BLaER1 treated with 17β-estradiol and CSF1 and Interleukin-3, amounts not matched to agents 10 nM and 100 nM (cell line): ENCODE data around the gene SDHAF4.

Experiments
- H3K27ac ChIP-seq, 11 experiments: shearing (Covaris generic); formaldehyde crosslinking; 2 replicates each; pipeline ENCODE4 v1.8.1; 2022
- H3K27me3 ChIP-seq, 11 experiments: shearing (Covaris generic); formaldehyde crosslinking; 2 replicates each; pipeline ENCODE4 v1.8.1; 2022
- H3K36me3 ChIP-seq, 11 experiments: shearing (Covaris generic); formaldehyde crosslinking; 2 replicates each; pipeline ENCODE4 v1.8.1; 2022
- H3K4me1 ChIP-seq, 10 experiments: shearing (Covaris generic); formaldehyde crosslinking; 2 replicates each; pipeline ENCODE4 v1.8.1; 2022
- H3K4me2 ChIP-seq, 11 experiments: shearing (Covaris generic); formaldehyde crosslinking; 2 replicates each; pipeline ENCODE4 v1.8.1; 2022
- H3K4me3 ChIP-seq, 10 experiments: shearing (Covaris generic); formaldehyde crosslinking; 2 replicates each; pipeline ENCODE4 v1.8.1; 2022
- H3K9ac ChIP-seq, 11 experiments: shearing (Covaris generic); formaldehyde crosslinking; 2 replicates each; pipeline ENCODE4 v1.8.1; 2022
- H3K9me3 ChIP-seq, 11 experiments: shearing (Covaris generic); formaldehyde crosslinking; replicated peaks in 1 of 11; 2 replicates each; pipeline ENCODE4 v1.8.1; 2022
- H4K20me1 ChIP-seq, 11 experiments: shearing (Covaris generic); formaldehyde crosslinking; 2 replicates each; pipeline ENCODE4 v1.8.1; 2022
- Cebpa-rat ChIP-seq, 11 experiments: shearing (Covaris generic); IDR thresholded peaks; 2 replicates each; pipeline ENCODE4 v1.8.1; 2022

SDHAF4 gene

GRCh38 chr6:70616728-70617260 is 50.1 kb downstream of the SDHAF4 start:
- H3K36me3 ChIP-seq, result no peaks in the 10 kb centered on the region

GRCh38 chr6:70620746-70621145 is 54.0 kb downstream of the SDHAF4 start:
- H4K20me1 ChIP-seq, result no peaks in the 10 kb centered on the region

More at GRCh38 chr6:70616728-70617260, 50.1 kb downstream of the SDHAF4 start:
- Histone ChIP-seq H3K4me2 (no peak overlapping the region), H3K4me1 (no peaks in the 10 kb centered on the region), H3K27ac (no peak overlapping the region), H3K9me3 (no peaks in the 10 kb centered on the region), H3K27me3 (no peaks in the 10 kb centered on the region), H3K9ac (no peak overlapping the region), H3K4me3 (no peak overlapping the region), H4K20me1 (no peaks in the 10 kb centered on the region)
- TF ChIP-seq Cebpa-rat (IDR thresholded peaks at IDR 0.05), result no peak

GRCh38 chr6:70622461-70622860 is 55.7 kb downstream of the SDHAF4 start:
- Histone ChIP-seq H3K4me3 (no peak overlapping the region), H4K20me1 (no peaks in the 10 kb centered on the region), H3K27me3 (no peaks in the 10 kb centered on the region), H3K4me1 (no peaks in the 10 kb centered on the region), H3K9me3 (peaks cover 4 to 11% (median 6%) of the 10 kb centered on the region in 11 experiments; a peak in 20 of 22 replicates), H3K9ac (no peak overlapping the region), H3K4me2 (no peak overlapping the region), H3K36me3 (no peaks in the 10 kb centered on the region), H3K27ac (no peak overlapping the region)
- no peak for TF ChIP-seq Cebpa-rat (IDR thresholded peaks at IDR 0.05)

More at GRCh38 chr6:70620746-70621145, 54.0 kb downstream of the SDHAF4 start:
- no peaks in the 10 kb centered on the region for H3K9me3 ChIP-seq
- no peaks in the 10 kb centered on the region for H3K36me3 ChIP-seq
- H3K4me2 ChIP-seq, result no peak overlapping the region
- TF ChIP-seq Cebpa-rat (IDR thresholded peaks at IDR 0.05), result no peak
- no peak overlapping the region for H3K4me3 ChIP-seq
- H3K9ac ChIP-seq, result no peak overlapping the region
- no peaks in the 10 kb centered on the region for H3K27me3 ChIP-seq
- H3K4me1 ChIP-seq, result no peaks in the 10 kb centered on the region
- no peak overlapping the region for H3K27ac ChIP-seq

GRCh38 chr6:70625436-70625835 is 58.7 kb downstream of the SDHAF4 start:
- Histone ChIP-seq H3K36me3 (no peaks in the 10 kb centered on the region), H4K20me1 (no peaks in the 10 kb centered on the region), H3K4me1 (no peaks in the 10 kb centered on the region), H3K4me3 (no peak overlapping the region), H3K9me3 (peaks cover 12 to 20% (median 15%) of the 10 kb centered on the region in 11 experiments), H3K9ac (no peak overlapping the region), H3K27ac (no peak overlapping the region), H3K27me3 (no peaks in the 10 kb centered on the region), H3K4me2 (no peak overlapping the region)
- TF ChIP-seq Cebpa-rat (IDR thresholded peaks at IDR 0.05), result no peak

GRCh38 chr6:70627500-70628254 is 60.9 kb downstream of the SDHAF4 start:
- H3K9me3 ChIP-seq, result peaks cover 12 to 20% (median 15%) of the 10 kb centered on the region in 11 experiments
- 0 out of 20 replicates have a peak overlapping the region, but pooled peaks of 1 of the 10 experiments have one; percentile 4 for H3K4me3 ChIP-seq
- no peak for TF ChIP-seq Cebpa-rat (IDR thresholded peaks at IDR 0.05)
- H3K4me2 ChIP-seq, result no peak overlapping the region
- no peaks in the 10 kb centered on the region for H3K36me3 ChIP-seq
- no peak overlapping the region for H3K9ac ChIP-seq
- no peaks in the 10 kb centered on the region for H4K20me1 ChIP-seq
- H3K4me1 ChIP-seq, result no peaks in the 10 kb centered on the region
- no peak overlapping the region for H3K27ac ChIP-seq
- H3K27me3 ChIP-seq, result no peaks in the 10 kb centered on the region

- H3K9ac ChIP-seq, result no peak overlapping the region
- H4K20me1 ChIP-seq, result no peaks in the 10 kb centered on the region
- no peak for TF ChIP-seq Cebpa-rat (IDR thresholded peaks at IDR 0.05)
- no peak overlapping the region for H3K4me2 ChIP-seq
- no peak overlapping the region for H3K4me3 ChIP-seq
- H3K4me1 ChIP-seq, result no peaks in the 10 kb centered on the region
- H3K36me3 ChIP-seq, result no peaks in the 10 kb centered on the region
- no peak overlapping the region for H3K27ac ChIP-seq
- H3K27me3 ChIP-seq, result no peaks in the 10 kb centered on the region
- peaks cover 12 to 20% (median 15%) of the 10 kb centered on the region in 11 experiments for H3K9me3 ChIP-seq
Observed at GRCh38 chr6:70629929-70630328, 63.2 kb downstream of the SDHAF4 start.

- no peak overlapping the region for H3K9ac ChIP-seq
- no peaks in the 10 kb centered on the region for H3K27me3 ChIP-seq
- no peak overlapping the region for H3K4me3 ChIP-seq
- no peak overlapping the region for H3K4me2 ChIP-seq
- no peak for TF ChIP-seq Cebpa-rat (IDR thresholded peaks at IDR 0.05)
- H3K9me3 ChIP-seq, result no peaks in the 10 kb centered on the region
- H4K20me1 ChIP-seq, result no peaks in the 10 kb centered on the region
- no peaks in the 10 kb centered on the region for H3K4me1 ChIP-seq
- no peaks in the 10 kb centered on the region for H3K36me3 ChIP-seq
- H3K27ac ChIP-seq, result no peak overlapping the region
Observed at GRCh38 chr6:70633870-70634269, 67.1 kb downstream of the SDHAF4 start.

GRCh38 chr6:70636596-70636995 is 69.9 kb downstream of the SDHAF4 start:
- Histone ChIP-seq H3K36me3 (no peaks in the 10 kb centered on the region), H3K9me3 (no peaks in the 10 kb centered on the region), H4K20me1 (no peaks in the 10 kb centered on the region), H3K4me3 (no peak overlapping the region), H3K4me2 (no peak overlapping the region), H3K27me3 (no peaks in the 10 kb centered on the region), H3K4me1 (0 out of 20 replicates have a peak, but pooled peaks cover 0 to 4% (median 0%) of the 10 kb centered on the region in 10 experiments), H3K9ac (no peak overlapping the region), H3K27ac (no peak overlapping the region)
- no peak for TF ChIP-seq Cebpa-rat (IDR thresholded peaks at IDR 0.05)

- TF ChIP-seq Cebpa-rat (IDR thresholded peaks at IDR 0.05), result no peak
- Histone ChIP-seq H3K9ac (no peak overlapping the region), H3K4me2 (no peak overlapping the region), H3K4me1 (0 out of 20 replicates have a peak, but pooled peaks cover 0 to 4% (median 0%) of the 10 kb centered on the region in 10 experiments), H3K27me3 (no peaks in the 10 kb centered on the region), H3K27ac (no peak overlapping the region), H3K4me3 (no peak overlapping the region), H3K36me3 (no peaks in the 10 kb centered on the region), H3K9me3 (no peaks in the 10 kb centered on the region), H4K20me1 (no peaks in the 10 kb centered on the region)
Observed at GRCh38 chr6:70638468-70638867, 71.7 kb downstream of the SDHAF4 start.
